Measurements from ENCODE around the gene TSPAN18.

DNA sequence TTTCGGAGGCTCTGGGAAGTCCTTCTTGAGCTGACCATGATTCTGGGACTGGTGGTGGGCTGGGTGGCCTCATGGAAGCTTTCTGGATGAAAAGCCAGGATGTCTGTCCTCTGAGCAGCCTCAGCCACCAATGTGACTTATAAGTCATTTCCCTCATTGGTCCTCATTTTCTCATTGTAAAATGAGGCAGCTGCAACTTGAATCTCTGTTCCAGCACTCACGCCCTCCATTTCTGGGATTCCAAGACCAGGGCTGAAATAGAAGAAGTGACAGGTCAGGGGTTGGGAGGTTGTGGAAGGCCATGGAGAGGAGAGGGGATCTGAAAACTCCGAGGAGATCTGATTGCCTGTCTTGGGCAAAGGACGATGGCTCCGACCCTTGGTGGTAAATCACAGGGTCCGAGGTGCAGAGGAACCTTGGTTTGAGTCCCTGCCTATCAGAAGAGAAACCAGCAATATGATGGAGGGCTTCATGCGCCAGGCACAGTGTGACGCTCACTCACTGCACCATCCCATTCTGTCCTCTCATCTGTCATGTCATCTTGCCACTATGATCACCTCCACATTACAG lies 38.3 kb downstream of the TSPAN18 start:
- TF ChIP-seq POLR2A (IDR thresholded peaks at IDR 0.05) (no peak), EP300 (IDR thresholded peaks at IDR 0.05) (no peak)

All from tibial nerve (tissue), 3 donors.